ENCODE data around the gene MRI1. TPM values are rescaled to one million over a fixed set of nuclear protein-coding genes. Genes with fewer than 3 reads are reported as not detected.

The MRI1 gene
- total RNA-seq, 1 donor from 2014 or later = 28.7 TPM

DNA sequence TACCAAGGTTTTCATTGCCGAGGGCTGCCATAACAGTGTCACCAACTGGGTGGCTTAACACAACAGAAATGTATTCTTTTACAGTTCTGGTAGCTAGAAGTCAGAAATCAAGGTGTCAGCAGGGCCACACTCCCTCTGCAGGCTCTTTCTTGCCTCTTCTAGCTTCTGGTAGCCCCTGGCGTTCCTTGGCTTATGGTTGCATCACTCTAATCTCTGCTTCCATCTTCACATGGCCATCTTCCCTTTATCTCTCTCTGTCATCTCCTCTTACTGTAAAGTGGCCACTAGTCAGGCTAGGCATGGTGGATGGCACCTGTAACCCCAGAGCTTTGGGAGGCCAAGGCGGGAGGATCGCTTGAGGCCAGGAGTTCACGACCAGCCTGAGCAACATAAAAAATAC, 38.0 kb upstream of the MRI1 start:
- no peak for TF ChIP-seq CTCF (IDR thresholded peaks at IDR 0.05; ENCODE audit: unreplicated experiment)
- Mint-ChIP-seq H3K9me3 (no peaks in the 10 kb centered on the region), H3K27ac (no peak overlapping the region), H3K36me3 (no peaks in the 10 kb centered on the region), H3K4me3 (no peak overlapping the region), H3K27me3 (ENCODE audit: low read depth) (peaks cover 5% of the 10 kb centered on the region), H3K4me1 (peaks cover 6% of the 10 kb centered on the region)
- no peak for DNase-seq (ENCODE audit: low spot score in 2 of 2, unreplicated experiment in 2 of 2)

DNA sequence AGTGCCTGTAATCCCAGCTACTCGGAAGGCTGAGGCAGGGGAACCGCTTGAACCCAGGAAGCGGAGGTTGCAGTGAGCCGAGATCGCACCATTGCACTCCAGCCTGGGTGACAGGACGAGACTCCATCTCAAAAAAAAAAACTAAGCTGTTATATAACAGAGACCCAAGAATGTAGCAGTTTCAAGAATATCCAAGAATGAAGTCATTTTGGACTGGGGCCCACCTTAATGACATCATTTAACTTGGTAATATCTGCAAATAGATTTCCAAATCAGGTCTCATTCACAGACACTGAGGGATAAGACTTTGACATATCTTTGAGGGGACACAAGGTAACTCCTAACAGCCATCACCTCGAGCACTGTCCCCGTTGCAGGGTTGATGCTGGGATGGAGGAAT, 36.5 kb upstream of the MRI1 start:
- Mint-ChIP-seq H3K27me3 (ENCODE audit: low read depth) (peaks cover 5% of the 10 kb centered on the region), H3K27ac (no peak overlapping the region)

GRCh38 chr19:13729859-13730258, 34.5 kb upstream of the MRI1 start:
- DNase-seq (ENCODE audit: low spot score in 2 of 2, unreplicated experiment in 2 of 2) = no peak
- Mint-ChIP-seq H3K9me3 (no peaks in the 10 kb centered on the region), H3K27ac (no peak overlapping the region), H3K27me3 (ENCODE audit: low read depth) (peaks cover 1% of the 10 kb centered on the region), H3K4me3 (no peak overlapping the region), H3K36me3 (peaks cover 1% of the 10 kb centered on the region), H3K4me1 (peaks cover 10% of the 10 kb centered on the region)
- no peak for TF ChIP-seq CTCF (IDR thresholded peaks at IDR 0.05; ENCODE audit: unreplicated experiment)

More for the DNA sequence above, 36.5 kb upstream of the MRI1 start:
- Mint-ChIP-seq H3K4me3 (no peak overlapping the region), H3K4me1 (peaks cover 10% of the 10 kb centered on the region), H3K36me3 (no peaks in the 10 kb centered on the region), H3K9me3 (no peaks in the 10 kb centered on the region)
- DNase-seq (ENCODE audit: low spot score in 2 of 2, unreplicated experiment in 2 of 2) = no peak
- no peak for TF ChIP-seq CTCF (IDR thresholded peaks at IDR 0.05; ENCODE audit: unreplicated experiment)

- DNase-seq (ENCODE audit: low spot score in 2 of 2, unreplicated experiment in 2 of 2) = peak; percentile 95 to 97
- H3K27me3 Mint-ChIP-seq (ENCODE audit: low read depth) = no peaks in the 10 kb centered on the region
- peaks cover 10% of the 10 kb centered on the region for H3K4me1 Mint-ChIP-seq
- no peaks in the 10 kb centered on the region for H3K9me3 Mint-ChIP-seq
- TF ChIP-seq CTCF (IDR thresholded peaks at IDR 0.05; ENCODE audit: unreplicated experiment) = no peak
- peaks cover 4% of the 10 kb centered on the region for H3K36me3 Mint-ChIP-seq
- H3K27ac Mint-ChIP-seq = peak overlapping the region; percentile 99
- H3K4me3 Mint-ChIP-seq = peak overlapping the region; percentile 76
Observed at GRCh38 chr19:13731147-13731964, 33.0 kb upstream of the MRI1 start.

DNA sequence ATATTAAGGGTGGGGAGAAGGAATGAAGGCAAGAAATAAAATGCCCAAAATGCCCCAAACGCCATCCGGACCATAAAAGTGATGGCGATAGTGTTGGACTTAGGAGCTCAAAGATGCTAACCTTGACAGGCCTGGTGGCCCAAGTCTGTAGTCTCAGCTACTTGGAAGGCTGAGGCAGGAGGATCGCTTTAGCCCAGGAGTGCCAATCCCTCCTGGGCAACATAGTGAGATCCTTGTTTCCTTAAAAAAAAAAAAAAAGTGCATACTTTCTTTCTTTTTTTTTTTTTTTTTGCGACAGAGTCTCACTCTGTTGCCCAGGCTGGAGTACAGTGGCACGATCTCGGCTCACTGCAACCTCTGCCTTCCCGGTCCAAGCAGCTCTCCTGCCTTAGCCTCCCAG, 32.0 kb upstream of the MRI1 start:
- no peak overlapping the region for H3K27ac Mint-ChIP-seq
- H3K4me3 Mint-ChIP-seq = peak overlapping the region; percentile 76
- no peak for TF ChIP-seq CTCF (IDR thresholded peaks at IDR 0.05; ENCODE audit: unreplicated experiment)
- H3K4me1 Mint-ChIP-seq = peaks cover 10% of the 10 kb centered on the region
- peaks cover 4% of the 10 kb centered on the region for H3K36me3 Mint-ChIP-seq
- H3K9me3 Mint-ChIP-seq = no peaks in the 10 kb centered on the region
- DNase-seq (ENCODE audit: low spot score in 2 of 2, unreplicated experiment in 2 of 2) = no peak
- H3K27me3 Mint-ChIP-seq (ENCODE audit: low read depth) = no peaks in the 10 kb centered on the region
